NCI-H226 (cell line): Measurements from ENCODE around the gene TGFBR3.

Experiments used
- DNase-seq: peaks from one replicate; pipeline ENCODE4 v3.0.0-alpha.2; 2015

The TGFBR3 gene

DNA sequence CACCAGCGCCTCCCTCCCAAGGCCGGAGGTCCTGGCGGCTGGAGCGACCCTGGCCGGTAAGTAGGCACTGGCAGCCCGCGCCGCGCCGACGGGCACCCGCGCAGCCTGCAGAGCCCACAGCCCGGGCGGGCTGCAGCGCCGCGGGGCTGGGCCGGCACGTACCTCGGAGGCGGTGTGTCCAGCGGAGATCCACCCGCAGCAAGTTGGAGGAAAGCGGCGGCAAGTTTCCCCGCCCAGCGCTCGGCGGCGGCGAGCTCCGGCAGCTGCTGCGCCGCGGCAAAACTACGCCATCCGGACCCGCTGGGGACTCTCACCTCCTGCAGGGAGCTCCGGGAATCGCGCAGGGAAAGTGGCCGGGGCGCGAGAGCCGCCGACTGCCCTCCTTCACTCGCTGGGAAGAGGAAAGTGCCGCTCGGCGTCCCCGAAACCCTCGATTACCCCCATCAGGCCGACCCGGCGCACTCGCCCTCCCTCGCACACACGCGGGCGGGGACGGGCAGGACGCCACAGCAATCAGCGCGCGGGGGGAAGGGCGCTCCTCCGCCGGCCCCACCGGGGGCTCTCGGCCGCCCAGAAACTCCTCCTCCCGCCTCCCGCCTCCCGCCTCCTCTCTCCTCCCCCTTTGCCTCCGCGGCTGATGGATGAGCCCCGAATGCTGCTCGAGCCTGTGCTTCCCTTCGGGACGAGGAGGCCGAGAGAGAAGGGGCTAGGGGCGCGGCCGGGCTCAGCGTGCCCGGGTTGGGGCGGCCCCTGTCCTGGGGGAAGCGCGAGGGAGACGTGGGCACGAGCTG is at the start of gene TGFBR3:
Gene TGFBR3, minus strand, starts transcription at position 436 of the 791 bp plus-strand sequence. CDS start 24,620 bp downstream, outside the sequence.
- peak; percentile 86 for DNase-seq

GRCh38 chr1:91929250-91929649 is 43.3 kb upstream of the TGFBR3 start:
- DNase-seq: no peak

DNA sequence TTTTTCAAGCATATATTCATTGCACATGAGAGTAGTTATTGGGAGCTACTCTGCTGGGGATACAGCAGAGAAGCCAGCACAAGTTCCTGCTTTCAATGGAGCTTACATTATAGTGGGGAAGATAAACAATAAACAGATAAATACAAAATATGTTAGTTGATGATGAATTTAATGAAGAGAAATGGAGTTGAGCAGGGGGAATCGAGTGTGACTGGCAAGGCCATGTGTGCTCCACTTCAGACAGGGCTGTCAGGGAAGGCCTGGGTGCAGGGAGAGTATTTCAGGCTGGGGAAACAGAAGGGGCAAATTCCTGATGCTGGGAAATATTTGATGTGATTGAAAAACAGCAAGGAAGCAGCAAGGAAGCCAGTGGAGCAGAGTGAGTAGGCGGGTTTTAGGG is 42.1 kb upstream of the TGFBR3 start:
- DNase-seq: no peak

GRCh38 chr1:91925644-91926435 is 39.9 kb upstream of the TGFBR3 start:
- DNase-seq: no peak

- DNase-seq: peak; percentile 51
These were observed 38.2 kb upstream of the TGFBR3 start for GRCh38 chr1:91924146-91924545.

DNA sequence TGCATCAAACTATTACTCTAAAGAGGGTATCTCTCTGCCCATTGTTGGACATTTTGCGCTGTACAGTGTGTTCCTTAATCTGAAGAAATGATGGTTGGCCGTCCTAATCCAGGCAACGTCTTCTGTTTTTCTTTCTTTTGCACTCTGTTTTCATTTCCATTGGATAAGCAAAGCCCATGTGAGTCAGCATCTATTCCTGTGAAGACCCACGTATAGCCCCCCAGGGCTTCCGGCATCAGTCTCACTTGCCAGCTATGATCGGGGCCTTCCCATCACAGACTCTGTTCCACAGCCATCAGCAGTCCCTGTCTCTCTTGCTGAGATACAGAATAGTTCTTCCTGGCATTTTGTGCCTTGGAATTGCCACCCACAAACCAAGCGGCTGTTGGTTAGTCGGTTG is 34.0 kb upstream of the TGFBR3 start:
- DNase-seq: no peak

GRCh38 chr1:91916811-91917460 is 31.0 kb upstream of the TGFBR3 start:
- DNase-seq: no peak

GRCh38 chr1:91916046-91916445 is 30.1 kb upstream of the TGFBR3 start:
- no peak for DNase-seq

- peak; percentile 70 for DNase-seq
These were observed 27.1 kb upstream of the TGFBR3 start for GRCh38 chr1:91913018-91913417.

GRCh38 chr1:91912266-91912665 is 26.3 kb upstream of the TGFBR3 start:
- DNase-seq: no peak

- no peak for DNase-seq
These were observed 15.3 kb upstream of the TGFBR3 start for GRCh38 chr1:91901231-91901630.

- DNase-seq: peak; percentile 93
These were observed 14.6 kb upstream of the TGFBR3 start for GRCh38 chr1:91900562-91900961.

DNA sequence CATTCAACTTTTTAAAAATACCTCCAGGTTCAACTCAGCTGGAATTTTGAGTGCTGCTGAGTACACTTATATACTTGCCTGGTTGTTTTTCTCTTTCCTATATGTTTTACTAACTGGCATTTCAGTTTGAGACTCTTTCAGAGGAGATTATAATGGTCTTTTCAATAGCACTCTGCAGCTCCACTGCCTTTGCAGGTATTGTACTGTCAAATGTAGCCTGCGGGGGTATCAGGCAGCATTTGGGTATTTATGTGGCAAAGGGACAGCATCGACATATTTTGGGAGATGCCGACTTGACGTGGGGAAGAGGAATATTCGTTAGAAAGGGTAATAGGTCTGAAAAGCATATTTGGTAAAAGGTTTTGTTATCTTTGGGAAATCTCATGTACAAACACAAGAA is 11.1 kb upstream of the TGFBR3 start:
- no peak for DNase-seq

DNA sequence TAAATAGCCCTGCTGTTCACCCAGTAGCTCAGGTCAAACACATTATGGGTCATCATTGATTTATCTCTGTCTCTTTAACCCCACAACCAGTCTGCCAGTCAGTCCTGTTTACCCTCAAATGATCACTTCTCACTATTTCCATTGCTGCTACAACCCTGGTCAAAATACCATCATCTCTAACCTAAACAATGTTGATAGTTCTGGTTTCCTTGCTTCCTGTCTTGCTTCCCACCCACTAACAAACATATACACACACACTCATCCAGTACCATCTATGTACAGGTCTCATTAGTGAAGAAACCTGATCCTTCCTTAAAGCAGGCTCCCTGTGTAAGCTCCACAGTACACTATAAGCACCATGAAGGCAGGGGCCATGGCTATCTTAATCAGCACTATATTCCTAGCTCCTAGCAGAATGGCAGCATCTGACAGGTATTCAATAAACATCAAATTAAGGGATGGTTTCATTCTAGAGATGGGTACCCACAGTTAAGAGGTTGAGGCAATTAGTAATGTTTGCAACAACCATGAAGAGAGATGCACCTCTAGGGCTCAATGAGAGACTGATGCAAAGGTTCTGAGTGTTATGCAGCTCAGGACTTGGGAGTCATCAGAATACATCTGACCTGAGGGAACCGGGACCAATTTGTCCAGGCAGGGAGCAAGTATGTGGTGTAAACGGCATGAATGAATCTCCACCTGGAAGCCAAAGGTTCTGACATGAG is 10.0 kb upstream of the TGFBR3 start:
- no peak for DNase-seq

GRCh38 chr1:91894036-91894761 is 8.2 kb upstream of the TGFBR3 start:
- no peak for DNase-seq

- no peak for DNase-seq
These were observed 6.0 kb upstream of the TGFBR3 start for GRCh38 chr1:91891969-91892368.

DNA sequence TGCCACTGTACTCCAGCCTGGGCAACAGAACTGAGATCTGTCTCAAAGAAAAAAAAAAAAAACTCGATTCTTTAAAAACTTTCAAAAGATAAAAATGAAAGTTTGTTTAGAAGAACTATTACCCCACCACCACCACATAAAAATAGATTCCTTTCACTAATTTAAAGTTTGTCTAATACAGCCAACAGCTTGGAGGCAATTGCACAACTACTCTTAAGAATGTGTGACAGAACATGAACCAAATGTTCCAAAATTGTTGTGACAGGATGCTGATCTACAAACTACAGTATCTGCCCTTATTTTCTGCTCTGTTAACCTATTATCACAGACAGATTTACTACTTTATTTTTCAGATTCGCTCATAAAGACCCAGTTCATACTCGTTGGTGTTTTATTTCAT is 5.5 kb upstream of the TGFBR3 start:
- no peak for DNase-seq

DNA sequence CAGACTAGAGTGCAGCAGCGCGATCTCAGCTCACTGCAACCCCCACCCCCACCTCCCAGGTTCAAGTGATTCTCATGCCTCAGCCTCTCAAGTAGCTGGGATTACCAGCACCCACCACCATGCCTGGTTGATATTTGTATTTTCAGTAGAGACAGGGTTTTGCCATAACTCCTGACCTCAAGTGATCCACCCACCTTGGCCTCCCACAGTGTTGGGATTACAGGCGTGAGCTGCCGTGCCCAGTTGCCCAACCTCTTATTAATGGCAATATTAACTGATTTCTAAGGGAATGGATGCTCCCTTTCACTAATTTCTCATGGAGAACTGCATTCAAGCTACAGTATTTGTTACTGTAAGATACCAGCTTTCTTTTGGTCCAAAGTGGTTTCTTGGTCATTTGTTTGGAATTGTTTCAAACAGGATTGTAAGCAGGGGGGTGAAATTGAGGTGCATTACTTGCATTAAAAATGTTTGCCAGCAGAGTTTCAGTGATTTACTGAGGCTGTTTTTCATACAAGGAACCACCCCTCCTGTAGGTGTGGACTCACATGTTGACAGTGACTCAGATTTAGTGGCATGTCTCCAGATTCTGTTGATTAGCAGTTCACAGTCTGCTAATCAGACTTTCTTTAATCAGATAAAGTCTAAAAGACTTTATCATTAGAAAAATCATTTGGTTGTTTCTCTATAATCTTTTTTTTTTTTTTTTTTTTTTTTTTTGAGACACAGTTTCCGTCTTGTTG is 3.9 kb upstream of the TGFBR3 start:
- DNase-seq: peak; percentile 31

DNA sequence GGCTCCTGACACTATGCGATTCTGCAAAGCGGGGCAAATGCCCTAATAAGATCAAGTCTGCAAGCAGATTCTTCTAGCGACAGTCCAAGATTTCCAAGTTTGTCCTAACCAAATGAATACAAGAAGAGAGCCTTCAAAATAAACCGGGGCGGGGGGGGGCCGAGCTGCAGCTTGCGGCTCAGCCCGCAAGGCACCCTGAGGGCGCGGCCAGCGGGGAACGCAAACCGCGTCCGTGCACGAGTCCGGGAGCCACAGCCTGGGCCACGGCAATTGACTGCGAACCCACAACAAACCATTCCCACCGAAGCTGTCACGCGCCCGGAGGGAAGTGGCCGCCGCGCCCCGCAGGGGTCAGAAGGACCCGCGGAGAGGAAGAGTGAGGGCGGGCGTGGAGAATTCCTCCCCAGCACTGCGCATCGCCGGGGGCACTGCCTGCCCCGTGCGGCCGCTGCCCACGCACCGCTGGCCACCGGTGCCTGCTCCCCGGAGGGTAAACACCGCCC is 687 bp downstream of the TGFBR3 start:
- peak; percentile 22 for DNase-seq

GRCh38 chr1:91884459-91885212 is 1.3 kb downstream of the TGFBR3 start:
- DNase-seq: no peak

DNA sequence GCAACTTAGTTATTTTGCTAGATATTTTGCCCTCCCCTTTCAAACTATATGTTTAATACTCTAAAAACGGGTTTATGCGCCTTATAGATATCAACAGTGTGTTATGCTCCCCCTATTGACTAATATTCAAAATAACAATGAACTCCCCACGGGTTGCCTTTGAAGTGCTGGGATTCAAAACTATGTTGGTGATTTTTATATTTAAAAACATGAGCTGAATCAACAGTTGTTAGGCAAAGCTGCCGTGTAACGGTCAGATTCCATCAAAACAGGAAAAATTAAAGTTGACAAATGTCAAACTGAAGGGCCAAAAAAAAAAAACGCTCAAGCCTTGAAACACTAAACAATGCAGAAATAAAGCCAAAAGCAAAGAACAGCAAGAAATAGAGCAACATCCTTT is 2.5 kb downstream of the TGFBR3 start:
- peak; percentile 15 for DNase-seq
